ENCODE results near the gene OCIAD1.

OCIAD1 gene

GRCh38 chr4:48905363-48906015, 74.6 kb downstream of the OCIAD1 start:
- DNase-seq (ENCODE audit: low read depth), result peak; percentile 54
- peak; percentile 44 for TF ChIP-seq CTCF (conservative IDR thresholded peaks at IDR 0.05; ENCODE audit: low read depth, low read length)
- H3K4me3 ChIP-seq (ENCODE audit: low read length), result peak overlapping the region; percentile 83

GRCh38 chr4:48906206-48907173, 75.6 kb downstream of the OCIAD1 start, which contains the start of gene OCIAD2:
TSS of gene OCIAD2 (minus strand) at chr4:48906774. CDS start at chr4:48904549, 2,225 bp downstream.
- peak; percentile 33 for DNase-seq (ENCODE audit: low read depth)
- peak within 1 kb of the TSS; percentile 83 for H3K4me3 ChIP-seq (ENCODE audit: low read length)
- peak; percentile 14 for TF ChIP-seq CTCF (conservative IDR thresholded peaks at IDR 0.05; ENCODE audit: low read depth, low read length)

GRCh38 chr4:48907706-48908477, 77.0 kb downstream of the OCIAD1 start:
- DNase-seq (ENCODE audit: low read depth), result no peak
- H3K4me3 ChIP-seq (ENCODE audit: low read length), result no peak overlapping the region
- TF ChIP-seq CTCF (conservative IDR thresholded peaks at IDR 0.05; ENCODE audit: low read depth, low read length), result no peak

GRCh38 chr4:48908687-48909086, 77.8 kb downstream of the OCIAD1 start:
- DNase-seq (ENCODE audit: low read depth), result no peak
- H3K4me3 ChIP-seq (ENCODE audit: low read length), result no peak overlapping the region
- TF ChIP-seq CTCF (conservative IDR thresholded peaks at IDR 0.05; ENCODE audit: low read depth, low read length), result no peak

GRCh38 chr4:48909697-48910096, 78.8 kb downstream of the OCIAD1 start:
- peak; percentile 94 for DNase-seq (ENCODE audit: low read depth)
- H3K4me3 ChIP-seq (ENCODE audit: low read length), result no peak overlapping the region
- no peak for TF ChIP-seq CTCF (conservative IDR thresholded peaks at IDR 0.05; ENCODE audit: low read depth, low read length)

GRCh38 chr4:48910511-48910910, 79.6 kb downstream of the OCIAD1 start:
- no peak for TF ChIP-seq CTCF (conservative IDR thresholded peaks at IDR 0.05; ENCODE audit: low read depth, low read length)
- DNase-seq (ENCODE audit: low read depth), result no peak
- no peak overlapping the region for H3K4me3 ChIP-seq (ENCODE audit: low read length)
